HepG2 (cell line): ENCODE measurements around the gene SRXN1. TPM values are rescaled to one million over a fixed set of nuclear protein-coding genes. Genes with fewer than 3 reads are reported as not detected.
A peak's percentile ranks its signal among the peaks of the same experiment; 100 is the strongest.

ENCODE experiments used
- ATAC-seq: fragments of 200-7000 bp; cut with Tn5 transposase; 3 replicates; pipeline ENCODE4 v1.9.1; 2020; ENCODE audit warnings: mild to moderate bottlenecking, moderate library complexity
- BruUV-seq: library from RNA; stranded (reverse); fragments of 400-500 nt; replicated peaks from 2 replicates; lab custom pipeline; 2021; lab: Mats Ljungman, UMichigan
- CTCF ChIA-PET: fragments of 300-600 bp; formaldehyde crosslinking; extraction: SDS; loops from one replicate; lab custom pipeline; 2021; ENCODE audit warnings: low total read pairs, inconsistent platforms, low intra/inter-chr PET ratio; lab: Yijun Ruan, JAX
- POLR2A ChIA-PET: fragments of 350-600 bp; sonication (Branson Sonifier 250); formaldehyde crosslinking; loops from one replicate; lab custom pipeline; 2020; ENCODE audit warnings: antibody characterized with exemption, inconsistent platforms; lab: Yijun Ruan, JAX
- DNase-seq: peaks from one replicate; pipeline ENCODE4 v3.0.0-alpha.2; 2015; ENCODE audit warnings: low spot score
- FAIRE-seq: peaks from 3 replicates; lab custom pipeline; 2011; peaks lifted over from hg19 to GRCh38; lab: Jason Lieb, UNC
- H2AFZ ChIP-seq: one replicate; pipeline ENCODE4 v1.6.1; 2011; ENCODE audit warnings: low read length, inconsistent platforms
- H3K27ac ChIP-seq: fragments of 300-600 bp; 3 replicates; pipeline ENCODE4 v1.8.0; 2011; ENCODE audit warnings: mixed run types, mild to moderate bottlenecking, mixed read lengths, low read length, inconsistent platforms; ENCODE audit not compliant: insufficient read depth; ENCODE audit errors: extremely low read length
- H3K27me3 ChIP-seq, 2 experiments: fragments of 200-600 bp in 1 of 2; 2 replicates in 1 of 2; 3 replicates in 1 of 2; pipeline versions ENCODE4 v1.6.0 to v1.8.0; 2011; ENCODE audit warnings: low read length in 2 of 2, mild to moderate bottlenecking in 2 of 2, moderate library complexity in 2 of 2, inconsistent platforms in 1 of 2; ENCODE audit not compliant: insufficient read depth in 2 of 2, control insufficient read depth in 1 of 2
- H3K36me3 ChIP-seq, 2 experiments: fragments of 200-600 bp in 1 of 2; replicated peaks in 1 of 2; 2 replicates in 1 of 2; 3 replicates in 1 of 2; pipeline versions ENCODE4 v1.5.1 to v1.8.0; 2011; ENCODE audit warnings: low read length in 2 of 2, inconsistent platforms in 1 of 2; ENCODE audit not compliant: insufficient read depth in 2 of 2, control insufficient read depth in 1 of 2
- H3K4me1 ChIP-seq: 2 replicates; pipeline ENCODE4 v1.5.1; 2012; ENCODE audit warnings: low read length, inconsistent platforms; ENCODE audit not compliant: insufficient read depth
- H3K4me2 ChIP-seq: 2 replicates; pipeline ENCODE4 v1.6.0; 2011; ENCODE audit warnings: low read depth, low read length, inconsistent platforms
- H3K4me3 ChIP-seq, 3 experiments: fragments of 200-600 bp in 1 of 3; sonication (generic), shearing (Covaris generic) in 1 of 3; replicated peaks in 1 of 3; 2 replicates each; pipeline ENCODE4 v1.5.1; 2011 to 2016; ENCODE audit warnings: low read length in 3 of 3, inconsistent platforms in 2 of 3, low read depth in 2 of 3, mild to moderate bottlenecking in 2 of 3, control low read depth in 1 of 3, mixed read lengths in 1 of 3; ENCODE audit not compliant: insufficient read depth in 1 of 3
- H3K79me2 ChIP-seq: one replicate; pipeline ENCODE4 v1.6.1; 2011; ENCODE audit warnings: low read length, inconsistent platforms; ENCODE audit not compliant: insufficient read depth
- H3K9ac ChIP-seq: 2 replicates; pipeline ENCODE4 v1.6.0; 2011; ENCODE audit warnings: mild to moderate bottlenecking, low read depth, low read length, inconsistent platforms; ENCODE audit not compliant: insufficient read depth
- H3K9me3 ChIP-seq: 2 replicates; pipeline ENCODE4 v1.5.1; 2012; ENCODE audit warnings: mild to moderate bottlenecking, low read length
- H4K20me1 ChIP-seq: 2 replicates; pipeline ENCODE4 v1.6.0; 2011; ENCODE audit warnings: inconsistent platforms, mild to moderate bottlenecking, low read length, moderate library complexity; ENCODE audit not compliant: insufficient read depth
- CCDC6 ChIP-seq: sonication (generic); formaldehyde crosslinking; IDR thresholded peaks from 2 replicates; pipeline ENCODE4 v1.8.1; 2022; ENCODE audit warnings: mild to moderate bottlenecking, missing genetic modification reagents, moderate library complexity
- ERF ChIP-seq: IDR thresholded peaks from 2 replicates; pipeline ENCODE4 v1.6.1; 2018; ENCODE audit warnings: missing biosample characterization, missing genetic modification reagents
- FLYWCH1 ChIP-seq: sonication (generic); formaldehyde crosslinking; IDR thresholded peaks from 2 replicates; pipeline ENCODE4 v1.8.1; 2023; ENCODE audit warnings: mild to moderate bottlenecking, missing genetic modification reagents
- HMG20A ChIP-seq: IDR thresholded peaks from 2 replicates; pipeline ENCODE4 v1.6.1; 2016; ENCODE audit warnings: borderline replicate concordance
- KDM5B ChIP-seq: sonication (generic); formaldehyde crosslinking; IDR thresholded peaks from 2 replicates; pipeline ENCODE4 v1.4.0; 2020; ENCODE audit warnings: missing genetic modification reagents, mild to moderate bottlenecking, borderline replicate concordance
- MAFF ChIP-seq: IDR thresholded peaks from 2 replicates; pipeline ENCODE4 v1.6.1; 2011; ENCODE audit warnings: low read depth, low read length, improper control_type of control experiment
- MAFG ChIP-seq: sonication (generic); formaldehyde crosslinking; IDR thresholded peaks from 2 replicates; pipeline ENCODE4 v1.5.1; 2020; ENCODE audit warnings: mild to moderate bottlenecking, missing genetic modification reagents
- MAFK ChIP-seq, 2 experiments: IDR thresholded peaks in 1 of 2; conservative IDR thresholded peaks in 1 of 2; 2 replicates each; pipeline ENCODE4 v1.6.1; 2011; ENCODE audit warnings: improper control_type of control experiment in 2 of 2, low read length in 2 of 2
- SIX4 ChIP-seq: sonication (generic); formaldehyde crosslinking; IDR thresholded peaks from 2 replicates; pipeline ENCODE4 v1.4.0; 2020; ENCODE audit warnings: missing genetic modification reagents
- SNAPC2 ChIP-seq: sonication (generic); formaldehyde crosslinking; IDR thresholded peaks from 2 replicates; pipeline ENCODE4 v1.8.1; 2022; ENCODE audit warnings: mild to moderate bottlenecking, missing genetic modification reagents
- ZBTB1 ChIP-seq: sonication (generic); formaldehyde crosslinking; IDR thresholded peaks from 2 replicates; pipeline ENCODE4 v1.4.0; 2020; ENCODE audit warnings: missing genetic modification reagents, borderline replicate concordance
- ZNF253 ChIP-seq: sonication (generic); formaldehyde crosslinking; IDR thresholded peaks from 2 replicates; pipeline ENCODE4 v1.8.0; 2022; ENCODE audit warnings: mild to moderate bottlenecking, missing genetic modification reagents, borderline replicate concordance
- ZNF615 ChIP-seq: sonication (generic); formaldehyde crosslinking; IDR thresholded peaks from 2 replicates; pipeline ENCODE4 v1.5.0; 2020; ENCODE audit warnings: mild to moderate bottlenecking, missing genetic modification reagents, borderline replicate concordance
- WGBS: methylation state at CpG from one replicate; pipeline ENCODE4 v1.1.6; 2017; ENCODE audit warnings: low lambda C conversion rate; 5-methylcytosine and 5-hydroxymethylcytosine counted together
- in situ Hi-C: cut with HindIII; loops from 2 replicates; pipeline ENCODE4 v1.10.0; 2017; ENCODE audit warnings: low pct_unique_long_range_greater_than_20kb; ENCODE audit not compliant: extremely low pct_ligation_motif_present
- intact Hi-C: fragments of 100-400 bp; cut with micrococcal nuclease; formaldehyde crosslinking; loops from one replicate; pipeline ENCODE4 v1.10.0; 2022; ENCODE audit not compliant: unreplicated experiment
- polyA plus RNA-seq, 8 experiments: library from polyadenylated mRNA; depleted of rRNA in 3 of 8; stranded (reverse) in 7 of 8; unstranded in 1 of 8; fragments of >200 nt; fragmentation: Illumina TruSeq in 4 of 8; extraction: Trizol in 4 of 8; gene quantifications; 2 replicates each; pipeline versions ENCODE4 v1.2.1 to v1.2.3, GENCODE V29; 2011 to 2016; ENCODE audit warnings: low read depth in 4 of 8, missing spikeins in 1 of 8, mixed read lengths in 1 of 8; ENCODE audit not compliant: insufficient read depth in 1 of 8
- total RNA-seq, 5 experiments: library from RNA; depleted of rRNA; stranded (reverse); fragments of >200 nt; fragmentation: Illumina TruSeq; extraction: Trizol; gene quantifications; 2 replicates each; pipeline ENCODE4 v1.2.3, GENCODE V29; 2016; ENCODE audit warnings: low read depth in 1 of 5
- TF ChIP-seq, protein P1 (sequence below): sonication (generic); formaldehyde crosslinking; IDR thresholded peaks from 2 replicates; pipeline ENCODE4; 2020; ENCODE audit warnings: missing genetic modification reagents, mild to moderate bottlenecking, borderline replicate concordance
- TF ChIP-seq, protein P2 (sequence below): sonication (generic); formaldehyde crosslinking; IDR thresholded peaks from 2 replicates; pipeline ENCODE4 v1.4.0; 2020; ENCODE audit warnings: missing genetic modification reagents, borderline replicate concordance

Gene SRXN1
- total and polyA plus RNA-seq, 2 of the 13 experiments (the other 11 are each of a cell fraction or from before 2014, with no cell fraction given): 29.9 to 87.7 TPM

DNA sequence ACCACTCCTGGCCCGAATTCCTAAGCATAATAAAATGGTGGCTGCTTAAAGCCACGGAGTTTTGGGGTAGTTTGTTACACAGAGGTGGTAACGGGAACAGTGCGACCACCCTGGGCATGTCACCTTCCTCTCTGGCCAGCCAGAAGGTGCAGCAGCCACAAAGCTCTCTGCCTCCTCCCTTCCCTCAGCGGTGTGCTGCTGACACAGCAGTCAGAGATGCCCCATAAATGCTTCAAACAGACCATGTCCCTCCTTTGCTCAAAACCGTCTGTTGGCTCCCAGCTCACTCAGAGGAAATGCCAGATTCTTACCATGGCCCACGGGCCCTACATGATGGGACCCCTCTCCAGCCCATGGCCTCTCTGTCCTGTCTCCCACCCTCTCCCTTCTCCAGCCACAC is 30.8 kb downstream of the SRXN1 start:
- Histone ChIP-seq H3K4me2 (no peak overlapping the region), H3K36me3 (no peaks in the 10 kb centered on the region), H2AFZ (no peak overlapping the region), H3K27me3 (peaks cover 0 to 44% of the 10 kb centered on the region in 2 experiments; a peak in 4 of 5 replicates), H3K9ac (no peak overlapping the region)
- intact Hi-C loops: no loop called here
- no peak for DNase-seq
- CTCF ChIA-PET: no interaction called here
- TF ChIP-seq CCDC6 (CRISPR knock-in tag): no peak
- TF ChIP-seq MAFK (conservative IDR thresholded peaks at IDR 0.05 in 1 of 2, IDR thresholded peaks at IDR 0.05 in 1 of 2; ENCODE audit: low read length in 2 of 2): peak; percentile 50; a peak in 3 of 4 replicates
- TF ChIP-seq FLYWCH1 (CRISPR knock-in tag): no peak
- no peak for TF ChIP-seq KDM5B (CRISPR knock-in tag)
- TF ChIP-seq, protein P1, sequence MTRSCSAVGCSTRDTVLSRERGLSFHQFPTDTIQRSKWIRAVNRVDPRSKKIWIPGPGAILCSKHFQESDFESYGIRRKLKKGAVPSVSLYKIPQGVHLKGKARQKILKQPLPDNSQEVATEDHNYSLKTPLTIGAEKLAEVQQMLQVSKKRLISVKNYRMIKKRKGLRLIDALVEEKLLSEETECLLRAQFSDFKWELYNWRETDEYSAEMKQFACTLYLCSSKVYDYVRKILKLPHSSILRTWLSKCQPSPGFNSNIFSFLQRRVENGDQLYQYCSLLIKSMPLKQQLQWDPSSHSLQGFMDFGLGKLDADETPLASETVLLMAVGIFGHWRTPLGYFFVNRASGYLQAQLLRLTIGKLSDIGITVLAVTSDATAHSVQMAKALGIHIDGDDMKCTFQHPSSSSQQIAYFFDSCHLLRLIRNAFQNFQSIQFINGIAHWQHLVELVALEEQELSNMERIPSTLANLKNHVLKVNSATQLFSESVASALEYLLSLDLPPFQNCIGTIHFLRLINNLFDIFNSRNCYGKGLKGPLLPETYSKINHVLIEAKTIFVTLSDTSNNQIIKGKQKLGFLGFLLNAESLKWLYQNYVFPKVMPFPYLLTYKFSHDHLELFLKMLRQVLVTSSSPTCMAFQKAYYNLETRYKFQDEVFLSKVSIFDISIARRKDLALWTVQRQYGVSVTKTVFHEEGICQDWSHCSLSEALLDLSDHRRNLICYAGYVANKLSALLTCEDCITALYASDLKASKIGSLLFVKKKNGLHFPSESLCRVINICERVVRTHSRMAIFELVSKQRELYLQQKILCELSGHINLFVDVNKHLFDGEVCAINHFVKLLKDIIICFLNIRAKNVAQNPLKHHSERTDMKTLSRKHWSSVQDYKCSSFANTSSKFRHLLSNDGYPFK (CRISPR knock-in tag): 0 out of 2 replicates have a peak, but pooled peaks have one; percentile 4
- 0 out of 2 replicates have a peak, but pooled peaks have one; percentile 29 for TF ChIP-seq MAFG (CRISPR knock-in tag)
- TF ChIP-seq HMG20A: no peak
- no peak for TF ChIP-seq ZNF615
- 0 out of 2 replicates have a peak, but pooled peaks have one; percentile 9 for TF ChIP-seq MAFF
- TF ChIP-seq, protein P2, sequence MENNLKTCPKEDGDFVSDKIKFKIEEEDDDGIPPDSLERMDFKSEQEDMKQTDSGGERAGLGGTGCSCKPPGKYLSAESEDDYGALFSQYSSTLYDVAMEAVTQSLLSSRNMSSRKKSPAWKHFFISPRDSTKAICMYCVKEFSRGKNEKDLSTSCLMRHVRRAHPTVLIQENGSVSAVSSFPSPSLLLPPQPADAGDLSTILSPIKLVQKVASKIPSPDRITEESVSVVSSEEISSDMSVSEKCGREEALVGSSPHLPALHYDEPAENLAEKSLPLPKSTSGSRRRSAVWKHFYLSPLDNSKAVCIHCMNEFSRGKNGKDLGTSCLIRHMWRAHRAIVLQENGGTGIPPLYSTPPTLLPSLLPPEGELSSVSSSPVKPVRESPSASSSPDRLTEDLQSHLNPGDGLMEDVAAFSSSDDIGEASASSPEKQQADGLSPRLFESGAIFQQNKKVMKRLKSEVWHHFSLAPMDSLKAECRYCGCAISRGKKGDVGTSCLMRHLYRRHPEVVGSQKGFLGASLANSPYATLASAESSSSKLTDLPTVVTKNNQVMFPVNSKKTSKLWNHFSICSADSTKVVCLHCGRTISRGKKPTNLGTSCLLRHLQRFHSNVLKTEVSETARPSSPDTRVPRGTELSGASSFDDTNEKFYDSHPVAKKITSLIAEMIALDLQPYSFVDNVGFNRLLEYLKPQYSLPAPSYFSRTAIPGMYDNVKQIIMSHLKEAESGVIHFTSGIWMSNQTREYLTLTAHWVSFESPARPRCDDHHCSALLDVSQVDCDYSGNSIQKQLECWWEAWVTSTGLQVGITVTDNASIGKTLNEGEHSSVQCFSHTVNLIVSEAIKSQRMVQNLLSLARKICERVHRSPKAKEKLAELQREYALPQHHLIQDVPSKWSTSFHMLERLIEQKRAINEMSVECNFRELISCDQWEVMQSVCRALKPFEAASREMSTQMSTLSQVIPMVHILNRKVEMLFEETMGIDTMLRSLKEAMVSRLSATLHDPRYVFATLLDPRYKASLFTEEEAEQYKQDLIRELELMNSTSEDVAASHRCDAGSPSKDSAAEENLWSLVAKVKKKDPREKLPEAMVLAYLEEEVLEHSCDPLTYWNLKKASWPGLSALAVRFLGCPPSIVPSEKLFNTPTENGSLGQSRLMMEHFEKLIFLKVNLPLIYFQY (CRISPR knock-in tag): no peak
- TF ChIP-seq ERF (CRISPR knock-in tag): no peak
- TF ChIP-seq SIX4 (CRISPR knock-in tag): no peak
- TF ChIP-seq ZBTB1 (CRISPR knock-in tag): no peak
- TF ChIP-seq SNAPC2 (CRISPR knock-in tag): no peak
- no peak for TF ChIP-seq ZNF253 (CRISPR knock-in tag)
- TF ChIP-seq, all 625 proteins: peak for 4
- Histone ChIP-seq H4K20me1 (no peaks in the 10 kb centered on the region), H3K4me3 (no peak overlapping the region), H3K9me3 (peaks cover 5% of the 10 kb centered on the region; the same call in 1 of the 2 replicates), H3K79me2 (no peaks in the 10 kb centered on the region), H3K4me1 (peaks cover 6% of the 10 kb centered on the region), H3K27ac (no peak overlapping the region)
- POLR2A ChIA-PET: no interaction called here
- in situ Hi-C loops: no loop called here
- FAIRE-seq (no peak), ATAC-seq (peak; percentile 45)
- WGBS: 20% methylated on average over 6 of the region's 7 CpGs
- BruUV-seq: no TSS peak
